NCI-H2196 (cell line): ENCODE measurements around the gene MNX1.

Source experiments
- DNase-seq: peaks from one replicate; lab custom pipeline; 2025; ENCODE audit not compliant: unreplicated experiment; lab: John Stamatoyannopoulos, UW

The MNX1 gene

GRCh38 chr7:157016352-157017041 lies 6.0 kb upstream of the MNX1 start:
- DNase-seq = no peak

- no peak for DNase-seq
These were observed 5.5 kb upstream of the MNX1 start for GRCh38 chr7:157016024-157016351.

- DNase-seq = no peak
These were observed 4.4 kb upstream of the MNX1 start for GRCh38 chr7:157014635-157015555.

GRCh38 chr7:157013602-157014549 lies 3.4 kb upstream of the MNX1 start:
- DNase-seq = no peak

GRCh38 chr7:157013101-157013500 lies 2.6 kb upstream of the MNX1 start:
- no peak for DNase-seq

- no peak for DNase-seq
These were observed 1.7 kb upstream of the MNX1 start for GRCh38 chr7:157012113-157012547.

GRCh38 chr7:157011333-157012112 lies 1.1 kb upstream of the MNX1 start:
- no peak for DNase-seq

GRCh38 chr7:157009778-157010587 lies 480 bp downstream of the MNX1 start:
- no peak for DNase-seq

GRCh38 chr7:157009170-157009777 lies 1.2 kb downstream of the MNX1 start:
- no peak for DNase-seq

- no peak for DNase-seq
These were observed 2.0 kb downstream of the MNX1 start for GRCh38 chr7:157008206-157009169.

- no peak for DNase-seq
These were observed 2.9 kb downstream of the MNX1 start for GRCh38 chr7:157007470-157008066.

- DNase-seq = no peak
These were observed 3.5 kb downstream of the MNX1 start for GRCh38 chr7:157006829-157007469.

GRCh38 chr7:157006205-157006747 lies 4.2 kb downstream of the MNX1 start:
- no peak for DNase-seq

GRCh38 chr7:157005456-157006204 lies 4.8 kb downstream of the MNX1 start:
- DNase-seq = no peak

- no peak for DNase-seq
These were observed 5.7 kb downstream of the MNX1 start for GRCh38 chr7:157004521-157005455.
